SK-N-SH treated with all-trans-retinoic acid at 6 μM for 48 hours (cell line): ENCODE data around the gene TFPI2.

ENCODE experiments used
- ESRRG ChIP-seq: fragments of 250-450 bp; sonication (Bioruptor Pico); IDR thresholded peaks from 2 replicates; pipeline ENCODE4 v1.6.1; 2021; ENCODE audit warnings: mild to moderate bottlenecking
- PPARA ChIP-seq: fragments of 250-450 bp; sonication (Bioruptor Pico); IDR thresholded peaks from 2 replicates; pipeline ENCODE4 v1.5.0; 2020; ENCODE audit warnings: mild to moderate bottlenecking, borderline replicate concordance
- RARB ChIP-seq: fragments of 250-450 bp; sonication (Bioruptor Pico); IDR thresholded peaks from 2 replicates; pipeline ENCODE4 v1.8.0; 2021; ENCODE audit warnings: mild to moderate bottlenecking, moderate library complexity
- SNAI2 ChIP-seq: fragments of 250-450 bp; sonication (Bioruptor Pico); IDR thresholded peaks from 2 replicates; pipeline ENCODE4 v1.5.0; 2020; ENCODE audit warnings: mild to moderate bottlenecking, moderate library complexity
- TCF4 ChIP-seq: fragments of 250-450 bp; sonication (Bioruptor Pico); IDR thresholded peaks from 2 replicates; pipeline ENCODE4 v1.8.0; 2021; ENCODE audit warnings: mild to moderate bottlenecking, moderate library complexity, borderline replicate concordance
- TOX ChIP-seq: fragments of 250-450 bp; sonication (Bioruptor Pico); IDR thresholded peaks from 2 replicates; pipeline ENCODE4 v1.8.0; 2021; ENCODE audit warnings: mild to moderate bottlenecking, moderate library complexity, borderline replicate concordance
- ZC3H10 ChIP-seq: fragments of 250-450 bp; sonication (Bioruptor Pico); IDR thresholded peaks from 2 replicates; pipeline ENCODE4 v1.5.1; 2021; ENCODE audit warnings: mild to moderate bottlenecking, moderate library complexity
- ZFP3 ChIP-seq: fragments of 250-450 bp; sonication (Bioruptor Pico); IDR thresholded peaks from 2 replicates; pipeline ENCODE4 v1.5.0; 2020; ENCODE audit warnings: mild to moderate bottlenecking, moderate library complexity
- TF ChIP-seq, protein P1 (sequence below): fragments of 250-450 bp; sonication (Bioruptor Pico); IDR thresholded peaks from 2 replicates; pipeline ENCODE4 v1.5.1; 2020; ENCODE audit warnings: low read depth, mild to moderate bottlenecking, moderate library complexity
- TF ChIP-seq, protein P2 (sequence below): fragments of 250-450 bp; sonication (Bioruptor Pico); IDR thresholded peaks from 2 replicates; pipeline ENCODE4 v1.8.0; 2020; ENCODE audit warnings: mild to moderate bottlenecking, moderate library complexity, borderline replicate concordance

GRCh38 chr7:93890464-93891068 lies at the start of gene TFPI2:
- TF ChIP-seq, protein P1, sequence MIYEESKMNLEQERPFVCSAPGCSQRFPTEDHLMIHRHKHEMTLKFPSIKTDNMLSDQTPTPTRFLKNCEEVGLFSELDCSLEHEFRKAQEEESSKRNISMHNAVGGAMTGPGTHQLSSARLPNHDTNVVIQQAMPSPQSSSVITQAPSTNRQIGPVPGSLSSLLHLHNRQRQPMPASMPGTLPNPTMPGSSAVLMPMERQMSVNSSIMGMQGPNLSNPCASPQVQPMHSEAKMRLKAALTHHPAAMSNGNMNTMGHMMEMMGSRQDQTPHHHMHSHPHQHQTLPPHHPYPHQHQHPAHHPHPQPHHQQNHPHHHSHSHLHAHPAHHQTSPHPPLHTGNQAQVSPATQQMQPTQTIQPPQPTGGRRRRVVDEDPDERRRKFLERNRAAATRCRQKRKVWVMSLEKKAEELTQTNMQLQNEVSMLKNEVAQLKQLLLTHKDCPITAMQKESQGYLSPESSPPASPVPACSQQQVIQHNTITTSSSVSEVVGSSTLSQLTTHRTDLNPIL (CRISPR knock-in tag), result no peak
- no peak for TF ChIP-seq PPARA (CRISPR knock-in tag)
- no peak for TF ChIP-seq ZC3H10 (CRISPR knock-in tag)
- TF ChIP-seq SNAI2, result no peak
- TF ChIP-seq ZFP3, result no peak
- TF ChIP-seq, protein P2, sequence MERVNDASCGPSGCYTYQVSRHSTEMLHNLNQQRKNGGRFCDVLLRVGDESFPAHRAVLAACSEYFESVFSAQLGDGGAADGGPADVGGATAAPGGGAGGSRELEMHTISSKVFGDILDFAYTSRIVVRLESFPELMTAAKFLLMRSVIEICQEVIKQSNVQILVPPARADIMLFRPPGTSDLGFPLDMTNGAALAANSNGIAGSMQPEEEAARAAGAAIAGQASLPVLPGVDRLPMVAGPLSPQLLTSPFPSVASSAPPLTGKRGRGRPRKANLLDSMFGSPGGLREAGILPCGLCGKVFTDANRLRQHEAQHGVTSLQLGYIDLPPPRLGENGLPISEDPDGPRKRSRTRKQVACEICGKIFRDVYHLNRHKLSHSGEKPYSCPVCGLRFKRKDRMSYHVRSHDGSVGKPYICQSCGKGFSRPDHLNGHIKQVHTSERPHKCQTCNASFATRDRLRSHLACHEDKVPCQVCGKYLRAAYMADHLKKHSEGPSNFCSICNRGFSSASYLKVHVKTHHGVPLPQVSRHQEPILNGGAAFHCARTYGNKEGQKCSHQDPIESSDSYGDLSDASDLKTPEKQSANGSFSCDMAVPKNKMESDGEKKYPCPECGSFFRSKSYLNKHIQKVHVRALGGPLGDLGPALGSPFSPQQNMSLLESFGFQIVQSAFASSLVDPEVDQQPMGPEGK (CRISPR knock-in tag), result no peak
- no peak for TF ChIP-seq RARB (CRISPR knock-in tag)
- no peak for TF ChIP-seq TOX (CRISPR knock-in tag)
- no peak for TF ChIP-seq ESRRG (CRISPR knock-in tag)
- no peak for TF ChIP-seq TCF4 (CRISPR knock-in tag)
